Neural progenitor cell (in vitro differentiated cells): ENCODE measurements around the gene MEPCE.

Experiments used
- EZH2 ChIP-seq: fragments of 200-600 bp; sonication (generic); IDR thresholded peaks from 2 replicates; pipeline ENCODE4 v1.6.1; 2017; ENCODE audit warnings: antibody characterized with exemption, mild to moderate bottlenecking, moderate library complexity
- EZH2phosphoT487 ChIP-seq: fragments of 200-600 bp; sonication (generic); IDR thresholded peaks from 2 replicates; pipeline ENCODE4 v1.6.1; 2017; ENCODE audit warnings: antibody characterized with exemption
- TF ChIP-seq, protein P1 (sequence below): fragments of 200-600 bp; sonication (generic); IDR thresholded peaks from 2 replicates; pipeline ENCODE4 v1.5.1; 2017; ENCODE audit warnings: antibody characterized with exemption, mild to moderate bottlenecking

DNA sequence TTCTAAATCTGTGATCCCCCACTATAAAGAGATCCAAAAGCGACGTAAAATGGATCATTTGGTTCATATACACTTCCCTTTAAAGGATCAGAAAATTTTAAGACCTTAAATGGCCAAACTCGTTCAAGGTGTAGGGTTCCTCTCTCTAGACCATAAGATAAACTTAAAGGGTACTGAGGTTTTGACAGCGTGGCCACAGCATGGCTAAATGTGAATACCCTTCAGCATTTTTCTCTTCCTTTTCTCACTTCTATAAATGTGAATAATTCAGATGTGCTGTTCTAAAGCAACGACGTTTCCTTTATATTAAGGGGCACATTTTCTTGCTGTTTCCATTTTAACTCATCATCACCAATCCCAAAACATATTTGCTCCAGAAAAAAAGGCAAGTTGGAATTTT lies 6.3 kb upstream of the MEPCE start:
- no peak for TF ChIP-seq EZH2
- TF ChIP-seq, protein P1, sequence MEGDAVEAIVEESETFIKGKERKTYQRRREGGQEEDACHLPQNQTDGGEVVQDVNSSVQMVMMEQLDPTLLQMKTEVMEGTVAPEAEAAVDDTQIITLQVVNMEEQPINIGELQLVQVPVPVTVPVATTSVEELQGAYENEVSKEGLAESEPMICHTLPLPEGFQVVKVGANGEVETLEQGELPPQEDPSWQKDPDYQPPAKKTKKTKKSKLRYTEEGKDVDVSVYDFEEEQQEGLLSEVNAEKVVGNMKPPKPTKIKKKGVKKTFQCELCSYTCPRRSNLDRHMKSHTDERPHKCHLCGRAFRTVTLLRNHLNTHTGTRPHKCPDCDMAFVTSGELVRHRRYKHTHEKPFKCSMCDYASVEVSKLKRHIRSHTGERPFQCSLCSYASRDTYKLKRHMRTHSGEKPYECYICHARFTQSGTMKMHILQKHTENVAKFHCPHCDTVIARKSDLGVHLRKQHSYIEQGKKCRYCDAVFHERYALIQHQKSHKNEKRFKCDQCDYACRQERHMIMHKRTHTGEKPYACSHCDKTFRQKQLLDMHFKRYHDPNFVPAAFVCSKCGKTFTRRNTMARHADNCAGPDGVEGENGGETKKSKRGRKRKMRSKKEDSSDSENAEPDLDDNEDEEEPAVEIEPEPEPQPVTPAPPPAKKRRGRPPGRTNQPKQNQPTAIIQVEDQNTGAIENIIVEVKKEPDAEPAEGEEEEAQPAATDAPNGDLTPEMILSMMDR, result no peak
- no peak for TF ChIP-seq EZH2phosphoT487
